Measurements from ENCODE around the gene COX7A1. TPM values are rescaled to one million over a fixed set of nuclear protein-coding genes. Genes with fewer than 3 reads are reported as not detected.
A peak's percentile ranks its signal among the peaks of the same experiment; 100 is the strongest.
"Not testable (repeated sequence)": the region's sequence is repeated elsewhere in the genome, so short reads cannot be mapped to it uniquely, and the experiment has no call there.

Gene COX7A1
- total RNA-seq, 1 experiment from 2014 or later: not detected

DNA sequence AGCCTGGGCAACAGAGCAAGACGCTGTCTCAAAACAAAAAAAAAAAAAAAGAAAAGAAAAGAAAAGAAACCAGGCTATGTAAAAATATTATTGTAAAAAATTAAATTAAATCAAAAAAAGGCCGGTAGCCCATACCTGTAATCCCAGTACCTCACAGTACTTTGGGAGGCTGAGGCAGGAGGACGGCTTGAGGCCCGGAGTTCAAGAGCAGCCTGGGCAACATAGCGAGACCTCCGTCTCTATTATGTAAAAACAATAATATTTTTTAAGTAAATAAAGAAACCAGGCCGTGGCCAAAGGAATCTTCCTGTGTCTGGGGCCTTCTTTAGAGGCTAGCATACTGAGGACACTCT is 13.2 kb downstream of the COX7A1 start:
- no peak for ATAC-seq
- peak overlapping the region; percentile 99 for H3K27ac ChIP-seq (ENCODE audit: low read length)
- H3K4me2 ChIP-seq (ENCODE audit: low read length): peak overlapping the region; percentile 94
- BruUV-seq (replicated peaks): no TSS peak
- H3K4me1 ChIP-seq (ENCODE audit: insufficient read depth, low read length): peaks cover 34% of the 10 kb centered on the region
- no peaks in the 10 kb centered on the region for H3F3A ChIP-seq (ENCODE audit: low read length, unreplicated experiment)
- peak overlapping the region; percentile 100 for H3K9ac ChIP-seq (ENCODE audit: low read length)
- POLR2A ChIA-PET (ENCODE audit: unreplicated experiment): interaction anchor here (0.6 to 0.8 kb wide), 2 partner anchors 11 to 12 kb away, joined by 3 to 5 read pairs; no protein-coding TSS in a partner anchor
- TF ChIP-seq EZH2 (IDR thresholded peaks at IDR 0.05; ENCODE audit: low read length, unreplicated experiment): no peak
- peaks cover 34% of the 10 kb centered on the region for H3K79me2 ChIP-seq (ENCODE audit: low read length)
- peak overlapping the region; percentile 94 for H3K4me3 ChIP-seq (ENCODE audit: low read length)
- H4K20me1 ChIP-seq (ENCODE audit: low read length): peaks cover 7% of the 10 kb centered on the region; the same call in 1 of the 2 replicates
- H3K27me3 ChIP-seq (ENCODE audit: low read length): no peaks in the 10 kb centered on the region
- intact Hi-C loops (cut with micrococcal nuclease): no loop called here
- CTCF ChIA-PET: no interaction called here
- H3K36me3 ChIP-seq (ENCODE audit: low read depth, low read length): peaks cover 7% of the 10 kb centered on the region
- peak overlapping the region; percentile 92 for H2AFZ ChIP-seq (ENCODE audit: low read length)
- DNase-seq: no peak
- H3K9me3 ChIP-seq (ENCODE audit: low read length): no peaks in the 10 kb centered on the region
- no peaks in the 10 kb centered on the region for H3K9me2 ChIP-seq (replicated peaks; ENCODE audit: low read length)

DNA sequence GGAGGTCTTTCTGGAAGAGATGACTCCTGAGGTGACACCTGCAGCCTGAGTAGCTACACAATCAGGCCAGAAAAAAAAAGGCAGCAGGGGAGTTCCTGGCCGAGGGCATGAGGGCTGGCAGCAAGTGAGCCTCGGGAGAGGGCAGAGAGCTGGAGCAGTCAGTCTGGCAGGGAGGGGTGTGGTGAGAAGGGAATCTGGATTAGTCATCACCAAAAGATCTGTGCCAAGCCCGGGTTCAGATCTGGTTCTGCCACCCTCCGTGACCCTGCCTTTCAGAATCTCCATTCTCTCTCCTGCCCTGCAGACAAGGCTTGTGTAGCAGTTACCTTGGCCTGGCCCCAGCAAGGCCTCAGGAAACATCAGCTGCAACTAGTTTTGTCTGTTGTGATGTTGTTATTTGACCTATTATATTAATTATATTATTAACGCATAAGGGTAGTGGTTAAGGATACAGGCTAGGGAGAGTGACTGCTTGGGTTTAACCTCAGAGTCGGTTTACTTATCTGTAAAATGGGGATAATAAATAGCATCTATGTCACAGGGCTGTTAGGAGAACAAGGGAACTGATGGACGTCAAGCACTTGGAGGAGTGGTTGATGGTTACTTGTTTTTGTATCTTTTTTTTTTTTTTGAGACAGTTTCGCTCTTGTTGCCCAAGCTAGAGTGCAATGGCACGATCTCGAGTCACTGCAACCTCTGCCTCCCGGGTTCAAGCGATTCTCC is 15.1 kb downstream of the COX7A1 start:
- ChIA-PET POLR2A (ENCODE audit: unreplicated experiment) (interaction anchor here (0.6 kb wide), 2 partner anchors 77 to 397 kb away, joined by 3 to 4 read pairs; partner anchors contain the start of gene ZNF565), CTCF (interaction anchor here (1.0 kb wide), 1 partner anchor 9 kb away, joined by 3 read pairs; no protein-coding TSS in a partner anchor)

DNA sequence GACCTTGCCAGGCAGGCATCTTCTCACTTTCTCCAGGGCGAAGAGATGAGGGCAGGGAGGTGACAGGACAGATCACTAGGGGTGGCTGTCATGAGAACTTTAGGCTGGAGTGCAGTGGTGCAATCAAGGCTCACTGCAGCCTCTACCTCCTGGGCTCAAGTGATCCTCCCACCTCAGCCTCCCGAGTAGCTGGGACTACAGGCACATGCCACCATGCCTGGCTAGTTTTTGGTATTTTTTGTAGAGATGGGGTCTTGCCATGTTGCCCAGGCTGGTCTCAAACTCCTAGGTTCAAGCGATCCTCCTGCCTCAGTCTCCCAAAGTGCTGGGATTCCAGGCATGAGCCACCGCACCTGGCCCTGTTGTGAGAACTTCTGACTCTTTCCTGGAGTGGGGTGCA is 17.4 kb downstream of the COX7A1 start:
- H3K36me3 ChIP-seq (ENCODE audit: low read depth, low read length); H3K4me2 ChIP-seq (ENCODE audit: low read length); H3K27ac ChIP-seq (ENCODE audit: low read length); DNase-seq; H3K9me3 ChIP-seq (ENCODE audit: low read length); ATAC-seq; BruUV-seq (replicated peaks); H4K20me1 ChIP-seq (ENCODE audit: low read length); H3K79me2 ChIP-seq (ENCODE audit: low read length); CTCF ChIA-PET; POLR2A ChIA-PET (ENCODE audit: unreplicated experiment); H3K9ac ChIP-seq (ENCODE audit: low read length); H3K27me3 ChIP-seq (ENCODE audit: low read length); H3F3A ChIP-seq (ENCODE audit: low read length, unreplicated experiment); H2AFZ ChIP-seq (ENCODE audit: low read length); H3K4me3 ChIP-seq (ENCODE audit: low read length); intact Hi-C loops (cut with micrococcal nuclease); H3K9me2 ChIP-seq (replicated peaks; ENCODE audit: low read length): not testable (repeated sequence)
- peaks cover 39% of the 10 kb centered on the region for H3K4me1 ChIP-seq (ENCODE audit: insufficient read depth, low read length)

More for the DNA sequence above, 15.1 kb downstream of the COX7A1 start:
- no peaks in the 10 kb centered on the region for H3K9me2 ChIP-seq (replicated peaks; ENCODE audit: low read length)
- no peaks in the 10 kb centered on the region for H3K9me3 ChIP-seq (ENCODE audit: low read length)
- peak overlapping the region; percentile 91 for H3K27ac ChIP-seq (ENCODE audit: low read length)
- no peaks in the 10 kb centered on the region for H3F3A ChIP-seq (ENCODE audit: low read length, unreplicated experiment)
- peaks cover 7% of the 10 kb centered on the region; the same call in 1 of the 2 replicates for H4K20me1 ChIP-seq (ENCODE audit: low read length)
- peak overlapping the region; percentile 46; the same call in 1 of the 2 replicates for H3K9ac ChIP-seq (ENCODE audit: low read length)
- BruUV-seq (replicated peaks): no TSS peak
- ATAC-seq: peak; percentile 34
- TF ChIP-seq EZH2 (IDR thresholded peaks at IDR 0.05; ENCODE audit: low read length, unreplicated experiment): no peak
- no peak for TF ChIP-seq EZH2phosphoT487 (IDR thresholded peaks at IDR 0.05; ENCODE audit: borderline replicate concordance, low read length)
- TF ChIP-seq, protein P1, sequence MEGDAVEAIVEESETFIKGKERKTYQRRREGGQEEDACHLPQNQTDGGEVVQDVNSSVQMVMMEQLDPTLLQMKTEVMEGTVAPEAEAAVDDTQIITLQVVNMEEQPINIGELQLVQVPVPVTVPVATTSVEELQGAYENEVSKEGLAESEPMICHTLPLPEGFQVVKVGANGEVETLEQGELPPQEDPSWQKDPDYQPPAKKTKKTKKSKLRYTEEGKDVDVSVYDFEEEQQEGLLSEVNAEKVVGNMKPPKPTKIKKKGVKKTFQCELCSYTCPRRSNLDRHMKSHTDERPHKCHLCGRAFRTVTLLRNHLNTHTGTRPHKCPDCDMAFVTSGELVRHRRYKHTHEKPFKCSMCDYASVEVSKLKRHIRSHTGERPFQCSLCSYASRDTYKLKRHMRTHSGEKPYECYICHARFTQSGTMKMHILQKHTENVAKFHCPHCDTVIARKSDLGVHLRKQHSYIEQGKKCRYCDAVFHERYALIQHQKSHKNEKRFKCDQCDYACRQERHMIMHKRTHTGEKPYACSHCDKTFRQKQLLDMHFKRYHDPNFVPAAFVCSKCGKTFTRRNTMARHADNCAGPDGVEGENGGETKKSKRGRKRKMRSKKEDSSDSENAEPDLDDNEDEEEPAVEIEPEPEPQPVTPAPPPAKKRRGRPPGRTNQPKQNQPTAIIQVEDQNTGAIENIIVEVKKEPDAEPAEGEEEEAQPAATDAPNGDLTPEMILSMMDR (conservative IDR thresholded peaks at IDR 0.05; ENCODE audit: low read depth, low read length): no peak
- peak overlapping the region; percentile 73 for H3K4me2 ChIP-seq (ENCODE audit: low read length)
- H3K36me3 ChIP-seq (ENCODE audit: low read depth, low read length): no peaks in the 10 kb centered on the region
- no peaks in the 10 kb centered on the region for H3K27me3 ChIP-seq (ENCODE audit: low read length)
- H3K79me2 ChIP-seq (ENCODE audit: low read length): peaks cover 24% of the 10 kb centered on the region
- intact Hi-C loops (cut with micrococcal nuclease): no loop called here
- peaks cover 39% of the 10 kb centered on the region for H3K4me1 ChIP-seq (ENCODE audit: insufficient read depth, low read length)
- DNase-seq: peak; percentile 91
- H2AFZ ChIP-seq (ENCODE audit: low read length): peak overlapping the region; percentile 49; the same call in 1 of the 2 replicates
- peak overlapping the region; percentile 48 for H3K4me3 ChIP-seq (ENCODE audit: low read length)

DNA sequence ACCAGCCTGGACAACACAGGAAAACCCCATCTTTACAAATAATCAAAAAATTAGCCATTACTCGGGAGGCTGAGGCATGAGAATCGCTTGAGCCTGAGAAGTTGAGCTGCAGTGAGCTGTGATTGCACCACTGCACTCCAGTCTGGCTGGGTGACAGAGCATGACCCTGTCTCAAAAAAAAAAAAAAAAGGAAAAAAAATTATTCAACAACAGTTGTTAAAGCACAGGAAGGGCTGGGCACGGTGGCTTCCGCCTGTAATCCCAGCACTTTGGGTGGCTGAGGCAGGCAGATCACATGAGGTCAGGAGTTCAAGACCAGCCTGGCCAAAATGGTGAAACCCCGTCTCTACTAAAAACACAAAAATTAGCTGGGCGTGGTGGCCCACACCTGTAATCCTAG is 21.0 kb downstream of the COX7A1 start:
- BruUV-seq (replicated peaks); H4K20me1 ChIP-seq (ENCODE audit: low read length); H3K9me3 ChIP-seq (ENCODE audit: low read length); H2AFZ ChIP-seq (ENCODE audit: low read length); H3K4me3 ChIP-seq (ENCODE audit: low read length); H3K9me2 ChIP-seq (replicated peaks; ENCODE audit: low read length); H3K9ac ChIP-seq (ENCODE audit: low read length); ATAC-seq; H3K4me2 ChIP-seq (ENCODE audit: low read length); CTCF ChIA-PET; H3K27me3 ChIP-seq (ENCODE audit: low read length); H3F3A ChIP-seq (ENCODE audit: low read length, unreplicated experiment); POLR2A ChIA-PET (ENCODE audit: unreplicated experiment); H3K79me2 ChIP-seq (ENCODE audit: low read length); DNase-seq; H3K36me3 ChIP-seq (ENCODE audit: low read depth, low read length); intact Hi-C loops (cut with micrococcal nuclease): not testable (repeated sequence)
- H3K4me1 ChIP-seq (ENCODE audit: insufficient read depth, low read length): peaks cover 22% of the 10 kb centered on the region
- peak overlapping the region; percentile 72 for H3K27ac ChIP-seq (ENCODE audit: low read length)
